Measurements from ENCODE around the gene KLK15. TPM values are rescaled to one million over a fixed set of nuclear protein-coding genes. Genes with fewer than 3 reads are reported as not detected.

Gene KLK15, protein sequence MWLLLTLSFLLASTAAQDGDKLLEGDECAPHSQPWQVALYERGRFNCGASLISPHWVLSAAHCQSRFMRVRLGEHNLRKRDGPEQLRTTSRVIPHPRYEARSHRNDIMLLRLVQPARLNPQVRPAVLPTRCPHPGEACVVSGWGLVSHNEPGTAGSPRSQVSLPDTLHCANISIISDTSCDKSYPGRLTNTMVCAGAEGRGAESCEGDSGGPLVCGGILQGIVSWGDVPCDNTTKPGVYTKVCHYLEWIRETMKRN
- not detected in 2 replicates for total RNA-seq
- polyA plus RNA-seq: not detected in 2 replicates

DNA sequence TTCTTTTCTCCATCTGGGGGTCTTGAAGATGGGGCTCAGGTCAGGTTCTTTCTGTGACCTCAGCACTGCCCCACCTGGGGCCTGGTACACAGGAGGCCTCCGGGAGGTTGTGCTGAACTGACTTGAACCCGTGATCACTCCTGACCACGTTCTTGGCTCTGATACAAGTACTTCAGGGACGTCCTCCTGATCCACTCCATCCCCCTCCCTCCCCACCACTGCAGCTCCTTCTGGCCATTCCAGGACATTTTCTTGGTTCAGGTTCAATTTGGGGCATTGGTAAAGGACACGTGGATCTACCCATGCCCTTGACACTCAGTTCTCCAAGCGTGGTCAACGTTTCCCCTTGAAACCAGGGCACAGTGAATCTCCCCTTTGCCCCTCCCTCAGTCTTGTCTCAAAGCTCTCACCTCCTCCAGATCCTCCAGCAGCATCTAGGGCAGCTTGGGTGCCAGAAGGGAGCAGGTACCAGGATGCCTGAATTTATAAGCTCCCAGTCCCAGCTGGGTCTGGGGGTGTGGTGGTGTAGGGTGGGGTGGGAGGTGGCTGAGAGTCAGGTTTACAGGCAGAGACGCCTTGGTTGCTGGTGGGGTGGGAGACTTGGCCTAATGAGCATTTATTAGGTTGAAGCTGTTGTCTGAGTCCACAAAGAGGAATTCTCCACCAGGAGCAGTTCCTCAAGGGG lies at the start of gene KLK15:
Gene KLK15 (minus strand): TSS at position 458 of the 685 bp plus-strand sequence. CDS start 2,082 bp downstream, outside the sequence.
- TF ChIP-seq, protein P1, sequence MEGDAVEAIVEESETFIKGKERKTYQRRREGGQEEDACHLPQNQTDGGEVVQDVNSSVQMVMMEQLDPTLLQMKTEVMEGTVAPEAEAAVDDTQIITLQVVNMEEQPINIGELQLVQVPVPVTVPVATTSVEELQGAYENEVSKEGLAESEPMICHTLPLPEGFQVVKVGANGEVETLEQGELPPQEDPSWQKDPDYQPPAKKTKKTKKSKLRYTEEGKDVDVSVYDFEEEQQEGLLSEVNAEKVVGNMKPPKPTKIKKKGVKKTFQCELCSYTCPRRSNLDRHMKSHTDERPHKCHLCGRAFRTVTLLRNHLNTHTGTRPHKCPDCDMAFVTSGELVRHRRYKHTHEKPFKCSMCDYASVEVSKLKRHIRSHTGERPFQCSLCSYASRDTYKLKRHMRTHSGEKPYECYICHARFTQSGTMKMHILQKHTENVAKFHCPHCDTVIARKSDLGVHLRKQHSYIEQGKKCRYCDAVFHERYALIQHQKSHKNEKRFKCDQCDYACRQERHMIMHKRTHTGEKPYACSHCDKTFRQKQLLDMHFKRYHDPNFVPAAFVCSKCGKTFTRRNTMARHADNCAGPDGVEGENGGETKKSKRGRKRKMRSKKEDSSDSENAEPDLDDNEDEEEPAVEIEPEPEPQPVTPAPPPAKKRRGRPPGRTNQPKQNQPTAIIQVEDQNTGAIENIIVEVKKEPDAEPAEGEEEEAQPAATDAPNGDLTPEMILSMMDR (IDR thresholded peaks at IDR 0.05; ENCODE audit: low read depth, low read length): no peak
- DNase-seq (ENCODE audit: low read depth in 1 of 2, low spot score in 1 of 2): no peak
- Histone ChIP-seq H3K36me3 (no peaks in the 10 kb centered on the region), H3K27ac (no peak within 1 kb of the TSS), H3K4me3 (no peak within 1 kb of the TSS), H3K9me3 (ENCODE audit: low read depth) (no peaks in the 10 kb centered on the region), H3K4me1 (ENCODE audit: low read depth) (no peaks in the 10 kb centered on the region), H3K27me3 (peaks cover 3% of the 10 kb centered on the region)

DNA sequence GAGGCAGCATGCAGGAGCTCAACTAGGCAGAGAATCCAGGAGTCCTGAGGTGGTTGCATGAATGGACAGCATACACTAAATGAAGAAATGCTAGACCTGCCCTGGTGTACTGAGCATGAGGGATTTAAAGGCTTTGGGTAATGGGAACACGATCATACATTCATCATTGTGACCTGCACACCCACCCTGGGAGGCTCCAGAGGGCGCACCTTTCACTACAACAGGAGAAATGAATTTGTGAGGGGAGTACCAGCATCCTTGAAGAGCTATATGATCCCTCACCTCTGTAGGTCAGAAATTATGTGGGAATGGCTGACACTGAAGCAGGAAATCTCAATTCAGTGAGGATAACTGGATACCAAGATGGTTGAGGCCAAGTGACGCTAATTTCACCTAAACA lies 48.8 kb upstream of the KLK15 start:
- no peaks in the 10 kb centered on the region for H3K36me3 ChIP-seq
- H3K4me1 ChIP-seq (ENCODE audit: low read depth): no peaks in the 10 kb centered on the region
- no peak for DNase-seq (ENCODE audit: low read depth in 1 of 2, low spot score in 1 of 2)
- H3K27ac ChIP-seq: no peak overlapping the region
- peaks cover 22% of the 10 kb centered on the region for H3K27me3 ChIP-seq
- H3K4me3 ChIP-seq: no peak overlapping the region
- TF ChIP-seq, protein P1 (IDR thresholded peaks at IDR 0.05; ENCODE audit: low read depth, low read length): no peak
- H3K9me3 ChIP-seq (ENCODE audit: low read depth): no peaks in the 10 kb centered on the region

DNA sequence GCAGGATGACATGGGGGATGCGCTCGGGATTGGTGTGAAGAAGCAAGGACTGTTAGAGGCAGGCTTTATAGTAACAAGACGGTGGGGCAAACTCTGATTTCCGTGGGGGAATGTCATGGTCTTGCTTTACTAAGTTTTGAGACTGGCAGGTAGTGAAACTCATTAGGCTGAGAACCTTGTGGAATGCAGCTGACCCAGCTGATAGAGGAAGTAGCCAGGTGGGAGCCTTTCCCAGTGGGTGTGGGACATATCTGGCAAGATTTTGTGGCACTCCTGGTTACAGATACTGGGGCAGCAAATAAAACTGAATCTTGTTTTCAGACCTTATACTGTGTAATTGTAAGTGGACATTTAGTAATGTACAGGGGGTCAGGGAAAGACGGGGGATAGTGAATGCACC lies 46.9 kb upstream of the KLK15 start:
- Histone ChIP-seq H3K4me3 (no peak overlapping the region), H3K9me3 (ENCODE audit: low read depth) (no peaks in the 10 kb centered on the region), H3K36me3 (no peaks in the 10 kb centered on the region), H3K27me3 (peaks cover 33% of the 10 kb centered on the region), H3K4me1 (ENCODE audit: low read depth) (no peaks in the 10 kb centered on the region), H3K27ac (no peak overlapping the region)
- DNase-seq (ENCODE audit: low read depth in 1 of 2, low spot score in 1 of 2): no peak
- TF ChIP-seq, protein P1 (IDR thresholded peaks at IDR 0.05; ENCODE audit: low read depth, low read length): no peak

DNA sequence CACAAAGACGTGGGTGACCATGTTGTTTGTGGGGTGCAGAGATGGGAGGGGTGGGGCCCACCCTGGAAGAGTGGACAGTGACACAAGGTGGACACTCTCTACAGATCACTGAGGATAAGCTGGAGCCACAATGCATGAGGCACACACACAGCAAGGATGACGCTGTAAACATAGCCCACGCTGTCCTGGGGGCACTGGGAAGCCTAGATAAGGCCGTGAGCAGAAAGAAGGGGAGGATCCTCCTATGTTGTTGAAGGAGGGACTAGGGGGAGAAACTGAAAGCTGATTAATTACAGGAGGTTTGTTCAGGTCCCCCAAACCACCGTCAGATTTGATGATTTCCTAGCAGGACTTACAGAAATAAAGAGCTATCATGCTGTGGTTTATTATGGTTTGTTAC lies 45.5 kb upstream of the KLK15 start:
- H3K27me3 ChIP-seq: peaks cover 34% of the 10 kb centered on the region
- no peaks in the 10 kb centered on the region for H3K36me3 ChIP-seq

DNA sequence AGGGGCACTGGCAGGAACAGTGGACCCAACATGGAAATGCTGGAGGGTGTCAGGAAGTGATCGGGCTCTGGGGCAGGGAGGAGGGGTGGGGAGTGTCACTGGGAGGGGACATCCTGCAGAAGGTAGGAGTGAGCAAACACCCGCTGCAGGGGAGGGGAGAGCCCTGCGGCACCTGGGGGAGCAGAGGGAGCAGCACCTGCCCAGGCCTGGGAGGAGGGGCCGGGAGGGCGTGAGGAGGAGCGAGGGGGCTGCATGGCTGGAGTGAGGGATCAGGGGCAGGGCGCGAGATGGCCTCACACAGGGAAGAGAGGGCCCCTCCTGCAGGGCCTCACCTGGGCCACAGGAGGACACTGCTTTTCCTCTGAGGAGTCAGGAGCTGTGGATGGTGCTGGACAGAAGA lies 44.0 kb upstream of the KLK15 start:
- Histone ChIP-seq H3K4me3 (no peak overlapping the region), H3K4me1 (ENCODE audit: low read depth) (no peaks in the 10 kb centered on the region), H3K27ac (no peak overlapping the region), H3K27me3 (peaks cover 39% of the 10 kb centered on the region), H3K9me3 (ENCODE audit: low read depth) (no peaks in the 10 kb centered on the region), H3K36me3 (no peaks in the 10 kb centered on the region)
- TF ChIP-seq, protein P1 (IDR thresholded peaks at IDR 0.05; ENCODE audit: low read depth, low read length): no peak
- no peak for DNase-seq (ENCODE audit: low read depth in 1 of 2, low spot score in 1 of 2)

More for the DNA sequence above, 45.5 kb upstream of the KLK15 start:
- DNase-seq (ENCODE audit: low read depth in 1 of 2, low spot score in 1 of 2): no peak
- Histone ChIP-seq H3K4me1 (ENCODE audit: low read depth) (no peaks in the 10 kb centered on the region), H3K27ac (no peak overlapping the region), H3K4me3 (no peak overlapping the region), H3K9me3 (ENCODE audit: low read depth) (no peaks in the 10 kb centered on the region)
- TF ChIP-seq, protein P1 (IDR thresholded peaks at IDR 0.05; ENCODE audit: low read depth, low read length): no peak
